Fibroblast of mammary gland (primary cell): ENCODE measurements around the gene PHPT1.
A peak's percentile ranks its signal among the peaks of the same experiment; 100 is the strongest.
"Not testable (repeated sequence)": the region's sequence is repeated elsewhere in the genome, so short reads cannot be mapped to it uniquely, and the experiment has no call there.

Experiments used
- DNase-seq: peaks from one replicate; pipeline ENCODE4 v3.0.0-alpha.2; 2010; ENCODE audit warnings: low read depth
- H3K4me3 ChIP-seq: 2 replicates; pipeline ENCODE4 v1.5.1; 2011; ENCODE audit warnings: low read depth, mild to moderate bottlenecking, low read length, moderate library complexity; ENCODE audit not compliant: control insufficient read depth
- TF ChIP-seq, protein P1 (sequence below): conservative IDR thresholded peaks from 2 replicates; pipeline ENCODE4 v1.5.1; 2011; ENCODE audit warnings: low read depth, low read length, inconsistent platforms; ENCODE audit not compliant: control insufficient read depth, insufficient read depth

The PHPT1 gene

GRCh38 chr9:136849038-136849959 lies at the start of gene PHPT1:
Gene PHPT1, plus strand, starts transcription at chr9:136849409. Its CDS starts 22 bp downstream, at chr9:136849431.
- peak within 1 kb of the TSS; percentile 81 for H3K4me3 ChIP-seq
- DNase-seq, result peak; percentile 99
- TF ChIP-seq, protein P1, sequence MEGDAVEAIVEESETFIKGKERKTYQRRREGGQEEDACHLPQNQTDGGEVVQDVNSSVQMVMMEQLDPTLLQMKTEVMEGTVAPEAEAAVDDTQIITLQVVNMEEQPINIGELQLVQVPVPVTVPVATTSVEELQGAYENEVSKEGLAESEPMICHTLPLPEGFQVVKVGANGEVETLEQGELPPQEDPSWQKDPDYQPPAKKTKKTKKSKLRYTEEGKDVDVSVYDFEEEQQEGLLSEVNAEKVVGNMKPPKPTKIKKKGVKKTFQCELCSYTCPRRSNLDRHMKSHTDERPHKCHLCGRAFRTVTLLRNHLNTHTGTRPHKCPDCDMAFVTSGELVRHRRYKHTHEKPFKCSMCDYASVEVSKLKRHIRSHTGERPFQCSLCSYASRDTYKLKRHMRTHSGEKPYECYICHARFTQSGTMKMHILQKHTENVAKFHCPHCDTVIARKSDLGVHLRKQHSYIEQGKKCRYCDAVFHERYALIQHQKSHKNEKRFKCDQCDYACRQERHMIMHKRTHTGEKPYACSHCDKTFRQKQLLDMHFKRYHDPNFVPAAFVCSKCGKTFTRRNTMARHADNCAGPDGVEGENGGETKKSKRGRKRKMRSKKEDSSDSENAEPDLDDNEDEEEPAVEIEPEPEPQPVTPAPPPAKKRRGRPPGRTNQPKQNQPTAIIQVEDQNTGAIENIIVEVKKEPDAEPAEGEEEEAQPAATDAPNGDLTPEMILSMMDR, result no peak

DNA sequence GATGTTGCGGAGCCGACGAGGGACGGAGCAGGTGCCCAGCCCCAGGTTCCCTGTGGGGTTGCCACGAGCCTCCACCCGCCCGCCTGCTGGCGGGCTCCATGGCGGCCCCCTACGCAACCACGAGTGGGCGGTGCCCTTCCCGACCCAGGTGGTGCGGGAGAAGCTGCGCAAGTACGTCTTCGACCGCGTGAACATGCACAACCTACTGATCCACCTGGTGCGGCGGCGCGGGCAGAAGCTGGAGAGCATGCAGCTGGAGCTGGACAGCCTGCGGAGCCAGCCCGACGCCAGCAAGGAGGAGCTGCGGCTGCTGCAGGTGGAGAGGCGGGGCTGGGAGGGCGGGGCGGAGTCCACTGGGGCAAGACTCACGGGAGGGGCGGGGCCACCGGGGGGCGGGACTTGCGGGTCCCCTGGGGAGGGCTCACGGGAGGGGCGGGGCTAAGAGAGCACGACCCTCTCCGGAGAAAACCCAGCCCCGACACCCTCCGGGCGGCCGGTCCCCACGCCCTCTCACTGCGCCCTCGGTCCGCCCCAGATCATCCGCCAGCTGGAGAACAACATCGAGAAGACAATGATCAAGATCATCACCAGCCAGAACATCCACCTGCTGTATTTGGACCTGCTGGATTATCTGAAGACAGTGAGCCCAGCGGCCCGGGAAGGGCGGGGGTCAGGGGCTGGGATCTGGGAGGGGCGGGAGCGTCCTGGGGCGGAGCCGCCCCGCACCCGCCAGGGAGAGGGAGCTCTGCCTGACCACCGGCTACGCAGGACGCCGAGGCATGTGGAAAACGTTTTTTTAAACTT lies 49.2 kb upstream of the PHPT1 start:
- H3K4me3 ChIP-seq, result peak overlapping the region; percentile 13
- DNase-seq, result peak; percentile 15

DNA sequence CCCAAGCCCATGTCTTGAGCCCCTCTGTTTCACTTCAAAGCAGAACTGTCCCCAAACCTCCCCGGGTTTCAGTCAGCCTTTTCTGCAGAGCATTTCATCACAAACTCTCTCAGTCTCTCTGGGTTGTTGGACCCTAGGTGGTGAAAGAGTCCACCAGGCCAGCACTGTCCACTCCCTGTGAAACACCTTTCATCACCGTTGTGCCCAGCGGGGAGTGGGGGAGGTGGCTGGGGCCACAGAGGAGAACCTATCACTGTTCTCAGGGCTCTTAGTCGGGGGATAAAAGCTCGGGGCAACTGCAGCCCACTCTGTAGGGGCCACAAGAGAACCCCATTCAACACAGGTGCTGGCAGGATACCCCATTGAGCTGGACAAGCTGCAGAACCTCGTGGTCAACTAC lies 46.9 kb upstream of the PHPT1 start:
- no peak for DNase-seq
- H3K4me3 ChIP-seq, result no peak overlapping the region
- TF ChIP-seq, protein P1, result no peak

More for the DNA sequence above, 49.2 kb upstream of the PHPT1 start:
- TF ChIP-seq, protein P1, result no peak

DNA sequence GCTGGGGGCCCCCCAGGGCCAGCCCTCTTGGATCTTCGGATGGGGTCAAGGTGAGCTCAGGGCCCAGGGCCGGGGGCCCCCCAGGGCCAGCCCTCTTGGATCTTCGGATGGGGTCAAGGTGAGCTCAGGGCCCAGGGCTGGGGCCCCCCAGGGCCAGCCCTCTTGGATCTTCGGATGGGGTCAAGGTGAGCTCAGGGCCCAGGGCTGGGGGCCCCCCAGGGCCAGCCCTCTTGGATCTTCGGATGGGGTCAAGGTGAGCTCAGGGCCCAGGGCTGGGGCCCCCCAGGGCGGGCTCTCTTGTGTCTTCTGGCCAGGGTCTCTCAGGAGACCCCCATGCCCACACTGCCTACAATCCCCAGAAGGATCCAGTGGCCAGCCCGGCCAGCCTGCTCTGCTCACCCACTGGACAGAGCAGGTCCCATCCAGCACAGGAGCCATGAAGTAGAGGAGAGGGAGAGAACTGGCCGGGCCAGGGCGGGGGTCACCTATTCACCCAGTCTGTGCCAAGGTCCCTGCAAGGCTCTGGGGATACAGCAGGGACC lies 46.1 kb upstream of the PHPT1 start:
- DNase-seq, H3K4me3 ChIP-seq: not testable (repeated sequence)

DNA sequence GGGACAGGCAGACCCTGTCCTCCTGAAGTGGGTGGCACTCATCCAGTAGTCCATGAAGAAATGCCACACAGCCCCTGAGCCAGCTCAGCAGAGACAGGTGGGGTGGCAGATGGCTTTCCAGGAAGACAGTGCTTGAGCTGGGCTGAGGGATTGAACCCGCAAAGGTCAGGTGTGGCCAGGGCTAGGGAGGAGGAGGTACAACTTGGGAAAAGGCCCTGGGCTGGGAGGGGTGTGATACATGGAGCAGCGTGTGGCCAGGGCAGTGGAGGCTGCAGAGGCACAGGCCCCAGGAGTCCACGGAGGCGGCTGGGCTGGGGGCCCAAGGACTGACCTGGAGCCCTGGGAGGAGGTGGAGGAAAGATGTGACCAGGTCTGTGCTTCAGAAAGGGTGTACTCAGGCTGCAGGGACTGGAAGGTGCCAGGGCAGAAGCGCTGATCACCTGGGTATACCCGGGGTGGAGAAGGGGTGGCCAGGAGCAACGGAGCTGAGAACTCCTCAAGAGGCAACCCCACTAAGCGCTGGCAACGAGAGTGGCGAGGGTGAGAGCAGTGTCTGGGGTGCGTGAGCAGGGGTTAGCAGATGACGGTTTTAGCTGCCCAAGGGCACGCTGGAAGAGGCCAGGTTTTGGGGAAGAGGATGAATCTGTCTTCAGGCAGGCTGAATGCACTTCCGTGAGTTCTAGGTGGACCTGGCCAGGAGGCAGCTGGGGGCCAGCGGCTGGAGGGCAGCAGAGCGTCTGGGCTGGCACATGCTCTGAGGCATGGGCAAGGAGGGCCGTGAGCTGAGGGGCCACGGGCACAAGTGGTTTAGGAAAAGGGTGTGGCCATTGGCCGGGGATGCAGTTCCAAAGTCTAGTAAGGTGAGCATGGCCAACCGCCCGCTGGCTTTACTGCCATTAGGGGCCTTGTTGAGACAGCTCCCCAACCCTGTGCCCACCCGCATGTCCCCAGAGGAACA lies 45.4 kb upstream of the PHPT1 start:
- DNase-seq, result no peak

GRCh38 chr9:136804509-136805206 lies 44.6 kb upstream of the PHPT1 start:
- H3K4me3 ChIP-seq, result no peak overlapping the region
- TF ChIP-seq, protein P1, result no peak
- DNase-seq, result no peak

More for the DNA sequence above, 45.4 kb upstream of the PHPT1 start:
- TF ChIP-seq, protein P1, result no peak
- H3K4me3 ChIP-seq, result no peak overlapping the region
